ENCODE data around the gene TXNIP. TPM values are rescaled to one million over a fixed set of nuclear protein-coding genes. Genes with fewer than 3 reads are reported as not detected.

Gene TXNIP
- total and polyA plus RNA-seq, 8 donors: 105 to 491 (median 255) TPM

- H3K27me3 ChIP-seq: no peaks in the 10 kb centered on the region
- intact Hi-C loops (cut with DNase I): no loop called here
- no peaks in the 10 kb centered on the region for H3K36me3 ChIP-seq
- no peaks in the 10 kb centered on the region for H3K9me3 ChIP-seq
- H3K4me1 ChIP-seq: peaks cover 7 to 33% (median 24%) of the 10 kb centered on the region in 3 donors
- FAIRE-seq (no peak), ATAC-seq (no peak), DNase-seq (peak in 1 of 6 donors; percentile 37)
- peak overlapping the region; percentile 11 to 66 (median 37) for H3K4me3 ChIP-seq
- TF ChIP-seq, protein P1, sequence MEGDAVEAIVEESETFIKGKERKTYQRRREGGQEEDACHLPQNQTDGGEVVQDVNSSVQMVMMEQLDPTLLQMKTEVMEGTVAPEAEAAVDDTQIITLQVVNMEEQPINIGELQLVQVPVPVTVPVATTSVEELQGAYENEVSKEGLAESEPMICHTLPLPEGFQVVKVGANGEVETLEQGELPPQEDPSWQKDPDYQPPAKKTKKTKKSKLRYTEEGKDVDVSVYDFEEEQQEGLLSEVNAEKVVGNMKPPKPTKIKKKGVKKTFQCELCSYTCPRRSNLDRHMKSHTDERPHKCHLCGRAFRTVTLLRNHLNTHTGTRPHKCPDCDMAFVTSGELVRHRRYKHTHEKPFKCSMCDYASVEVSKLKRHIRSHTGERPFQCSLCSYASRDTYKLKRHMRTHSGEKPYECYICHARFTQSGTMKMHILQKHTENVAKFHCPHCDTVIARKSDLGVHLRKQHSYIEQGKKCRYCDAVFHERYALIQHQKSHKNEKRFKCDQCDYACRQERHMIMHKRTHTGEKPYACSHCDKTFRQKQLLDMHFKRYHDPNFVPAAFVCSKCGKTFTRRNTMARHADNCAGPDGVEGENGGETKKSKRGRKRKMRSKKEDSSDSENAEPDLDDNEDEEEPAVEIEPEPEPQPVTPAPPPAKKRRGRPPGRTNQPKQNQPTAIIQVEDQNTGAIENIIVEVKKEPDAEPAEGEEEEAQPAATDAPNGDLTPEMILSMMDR (IDR thresholded peaks at IDR 0.05): no peak
- H3K27ac ChIP-seq: peak overlapping the region in 1 of 4 donors; percentile 17
- WGBS, 2 donors: 2 to 4% methylated on average over 12 to 22 of the region's 22 CpGs
Measured at GRCh38 chr1:145961109-145961424, 35.3 kb downstream of the TXNIP start.

- no peaks in the 10 kb centered on the region for H3K36me3 ChIP-seq
- no peak for FAIRE-seq
- whole genome bisulfite sequencing, 2 donors: 1% methylated on average over 37 to 44 of the region's 44 CpGs
- peaks cover 7 to 32% (median 27%) of the 10 kb centered on the region in 3 donors for H3K4me1 ChIP-seq
- H3K9me3 ChIP-seq: no peaks in the 10 kb centered on the region
- peak overlapping the region; percentile 11 to 66 (median 37) for H3K4me3 ChIP-seq
- DNase-seq: peak; percentile 69 to 91 (median 78)
- H3K27ac ChIP-seq: peak overlapping the region in 1 of 4 donors; percentile 17
- H3K27me3 ChIP-seq: no peaks in the 10 kb centered on the region
- intact Hi-C loops (cut with DNase I): no loop called here
- peak; percentile 32 to 50 (median 46) for ATAC-seq
- TF ChIP-seq, protein P1 (IDR thresholded peaks at IDR 0.05): no peak
Measured at GRCh38 chr1:145960468-145961108, 35.8 kb downstream of the TXNIP start.

DNA sequence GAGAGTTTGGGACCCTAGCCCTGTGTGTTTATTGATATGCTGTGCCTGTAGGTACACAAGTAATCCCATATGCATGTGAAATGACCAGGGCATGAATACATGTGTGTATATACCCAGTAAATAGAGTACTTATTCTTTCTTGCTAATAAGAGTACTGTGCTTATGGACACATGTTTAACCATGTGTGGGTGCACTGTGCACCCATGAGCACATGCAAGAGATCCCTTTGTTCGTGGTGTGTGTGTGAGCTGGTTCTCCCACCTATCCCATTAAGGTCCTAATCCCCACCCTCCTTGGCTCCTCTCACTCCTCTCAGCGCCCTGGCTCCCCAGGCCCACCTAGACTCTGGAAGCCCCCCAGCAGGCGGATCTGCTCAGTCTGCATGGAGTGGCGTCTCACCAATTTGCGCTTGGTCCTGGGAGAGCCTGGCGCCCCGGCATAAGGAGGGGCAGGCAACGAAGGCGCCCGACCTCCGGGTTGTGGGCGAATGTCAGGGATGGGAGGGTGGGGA is 36.4 kb downstream of the TXNIP start:
- H3K27me3 ChIP-seq: no peaks in the 10 kb centered on the region
- H3K27ac ChIP-seq: peak overlapping the region in 1 of 4 donors; percentile 17
- peak overlapping the region; percentile 11 to 66 (median 37) for H3K4me3 ChIP-seq
- TF ChIP-seq, protein P1 (IDR thresholded peaks at IDR 0.05): no peak
- intact Hi-C loops (cut with DNase I): no loop called here
- no peaks in the 10 kb centered on the region for H3K36me3 ChIP-seq
- peaks cover 7 to 33% (median 28%) of the 10 kb centered on the region in 3 donors for H3K4me1 ChIP-seq
- WGBS, 2 donors: 9 to 14% methylated on average over 12 of the region's 12 CpGs
- no peak for FAIRE-seq
- no peak for DNase-seq
- no peaks in the 10 kb centered on the region for H3K9me3 ChIP-seq
- ATAC-seq: no peak

GRCh38 chr1:145959333-145959732 is 37.0 kb downstream of the TXNIP start:
- TF ChIP-seq, protein P1 (IDR thresholded peaks at IDR 0.05): no peak

GRCh38 chr1:145958734-145959133 is 37.6 kb downstream of the TXNIP start:
- intact Hi-C loops (cut with DNase I): no loop called here
- Histone ChIP-seq H3K27me3 (no peaks in the 10 kb centered on the region), H3K27ac (no peak overlapping the region)

More at GRCh38 chr1:145959333-145959732, 37.0 kb downstream of the TXNIP start:
- Histone ChIP-seq H3K9me3 (no peaks in the 10 kb centered on the region), H3K4me3 (no peak overlapping the region), H3K36me3 (no peaks in the 10 kb centered on the region), H3K4me1 (peaks cover 7 to 38% (median 33%) of the 10 kb centered on the region in 3 donors), H3K27ac (no peak overlapping the region), H3K27me3 (no peaks in the 10 kb centered on the region)
- DNase-seq (no peak), FAIRE-seq (no peak), ATAC-seq (no peak)
- intact Hi-C loops (cut with DNase I): no loop called here

More at GRCh38 chr1:145958734-145959133, 37.6 kb downstream of the TXNIP start:
- ATAC-seq (no peak), DNase-seq (no peak), FAIRE-seq (no peak)
- Histone ChIP-seq H3K36me3 (no peaks in the 10 kb centered on the region), H3K4me3 (no peak overlapping the region), H3K9me3 (no peaks in the 10 kb centered on the region), H3K4me1 (peaks cover 7 to 38% (median 34%) of the 10 kb centered on the region in 3 donors)
- TF ChIP-seq, protein P1 (IDR thresholded peaks at IDR 0.05): no peak
